ENCODE measurements around the gene GATA5. TPM values are rescaled to one million over a fixed set of nuclear protein-coding genes. Genes with fewer than 3 reads are reported as not detected.

Gene GATA5
- total RNA-seq, 3 donors from 2014 or later, result 0.73 TPM; not detected in 2

DNA sequence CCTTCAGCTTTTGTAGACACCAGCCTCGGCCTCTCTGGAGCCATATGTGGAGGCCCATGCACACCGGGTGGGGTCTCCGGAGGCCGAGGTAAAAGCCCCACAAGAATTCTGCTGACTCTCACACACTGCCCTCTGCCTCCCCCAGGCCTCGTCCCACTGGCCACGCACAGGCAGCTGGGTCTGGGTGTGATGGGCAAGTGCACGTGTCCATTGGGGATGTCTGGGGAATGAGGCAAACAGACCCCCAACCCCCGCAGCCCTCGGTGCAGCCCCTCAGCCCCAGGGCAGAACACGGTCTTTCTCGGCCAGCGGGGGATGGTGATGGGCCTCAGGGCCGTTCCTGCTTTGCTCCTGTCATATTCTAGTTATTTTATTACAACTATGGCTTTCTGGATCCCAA is 44.0 kb upstream of the GATA5 start:
- Histone ChIP-seq H3K4me1 (no peaks in the 10 kb centered on the region), H3K27me3 (peaks cover 5 to 76% of the 10 kb centered on the region in 2 donors), H3K4me3 (no peak overlapping the region), H3K27ac (no peak overlapping the region), H3K36me3 (no peaks in the 10 kb centered on the region), H3K9me3 (no peaks in the 10 kb centered on the region)
- TF ChIP-seq, protein P1, sequence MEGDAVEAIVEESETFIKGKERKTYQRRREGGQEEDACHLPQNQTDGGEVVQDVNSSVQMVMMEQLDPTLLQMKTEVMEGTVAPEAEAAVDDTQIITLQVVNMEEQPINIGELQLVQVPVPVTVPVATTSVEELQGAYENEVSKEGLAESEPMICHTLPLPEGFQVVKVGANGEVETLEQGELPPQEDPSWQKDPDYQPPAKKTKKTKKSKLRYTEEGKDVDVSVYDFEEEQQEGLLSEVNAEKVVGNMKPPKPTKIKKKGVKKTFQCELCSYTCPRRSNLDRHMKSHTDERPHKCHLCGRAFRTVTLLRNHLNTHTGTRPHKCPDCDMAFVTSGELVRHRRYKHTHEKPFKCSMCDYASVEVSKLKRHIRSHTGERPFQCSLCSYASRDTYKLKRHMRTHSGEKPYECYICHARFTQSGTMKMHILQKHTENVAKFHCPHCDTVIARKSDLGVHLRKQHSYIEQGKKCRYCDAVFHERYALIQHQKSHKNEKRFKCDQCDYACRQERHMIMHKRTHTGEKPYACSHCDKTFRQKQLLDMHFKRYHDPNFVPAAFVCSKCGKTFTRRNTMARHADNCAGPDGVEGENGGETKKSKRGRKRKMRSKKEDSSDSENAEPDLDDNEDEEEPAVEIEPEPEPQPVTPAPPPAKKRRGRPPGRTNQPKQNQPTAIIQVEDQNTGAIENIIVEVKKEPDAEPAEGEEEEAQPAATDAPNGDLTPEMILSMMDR (IDR thresholded peaks at IDR 0.05), result no peak
- TF ChIP-seq POLR2AphosphoS5 (IDR thresholded peaks at IDR 0.05) (no peak), POLR2A (IDR thresholded peaks at IDR 0.05) (no peak)
- no peak for DNase-seq (ENCODE audit: low spot score in 2 of 2)
- intact Hi-C loops (cut with DNase I; ENCODE audit: low total_unique reads), result no loop called here

DNA sequence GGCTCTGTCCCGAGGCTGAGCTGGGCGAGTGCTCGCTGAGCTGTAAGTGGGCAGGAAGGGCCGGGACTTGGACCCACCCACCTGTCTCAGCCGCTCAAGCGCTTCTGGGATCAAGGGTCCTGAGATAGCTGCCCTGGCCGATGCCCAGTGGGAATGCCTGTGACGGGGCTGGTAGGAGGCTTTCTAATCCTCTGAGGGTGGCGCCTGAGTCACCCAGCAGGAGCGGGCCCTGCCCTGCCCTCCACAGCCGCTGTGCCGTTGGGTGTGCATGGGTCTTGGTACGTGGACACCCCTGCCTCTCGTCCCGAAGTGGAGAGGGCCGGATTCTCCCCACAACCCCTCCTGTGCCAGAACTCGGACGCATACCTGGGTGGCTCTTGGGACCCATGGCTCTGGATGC is 43.1 kb upstream of the GATA5 start:
- H3K4me1 ChIP-seq, result no peaks in the 10 kb centered on the region
- DNase-seq (ENCODE audit: low spot score in 2 of 2), result no peak
- no peaks in the 10 kb centered on the region for H3K36me3 ChIP-seq
- TF ChIP-seq POLR2A (IDR thresholded peaks at IDR 0.05), result no peak
- TF ChIP-seq, protein P1 (IDR thresholded peaks at IDR 0.05), result no peak
- no peak for TF ChIP-seq POLR2AphosphoS5 (IDR thresholded peaks at IDR 0.05)
- no peak overlapping the region for H3K4me3 ChIP-seq
- H3K9me3 ChIP-seq, result no peaks in the 10 kb centered on the region
- intact Hi-C loops (cut with DNase I; ENCODE audit: low total_unique reads), result no loop called here
- H3K27me3 ChIP-seq, result peaks cover 7 to 76% of the 10 kb centered on the region in 2 donors
- H3K27ac ChIP-seq, result no peak overlapping the region

DNA sequence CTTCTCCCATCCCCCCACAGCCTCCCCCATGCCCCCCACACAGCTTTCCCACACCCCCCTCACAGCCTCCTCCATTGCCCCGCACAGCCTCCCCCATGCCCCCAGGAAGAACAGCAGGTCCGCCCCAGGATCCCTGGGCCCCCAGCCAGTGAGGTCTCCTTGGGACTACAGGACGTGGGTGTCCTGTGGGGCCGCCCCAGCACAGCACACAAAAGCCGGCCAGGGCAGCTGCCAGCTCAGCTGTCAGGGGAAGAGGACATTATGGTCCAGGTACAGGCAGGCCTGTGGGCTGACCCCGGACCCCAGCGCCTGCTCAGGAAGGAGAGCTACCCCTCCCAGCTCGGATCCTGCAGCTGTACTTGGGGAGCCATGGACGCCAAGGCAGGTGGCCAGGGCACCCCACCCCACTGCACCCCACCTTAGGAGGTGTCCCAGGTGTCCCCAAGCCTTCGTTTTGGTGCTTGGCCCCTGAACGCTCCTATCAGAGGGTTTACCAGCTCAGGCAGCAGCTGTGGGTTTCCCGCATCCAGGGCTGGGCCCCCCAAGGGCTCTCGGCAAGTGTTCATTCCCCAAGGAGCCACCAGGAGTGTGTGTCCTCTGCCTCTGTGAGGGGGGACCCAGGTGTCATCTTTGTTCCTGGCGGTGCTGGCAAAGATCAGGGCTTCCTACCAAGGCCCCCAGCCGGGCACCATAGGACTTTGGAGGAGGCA is 42.3 kb upstream of the GATA5 start:
- Histone ChIP-seq H3K4me1 (no peaks in the 10 kb centered on the region), H3K27me3 (peaks cover 7 to 76% of the 10 kb centered on the region in 2 donors), H3K9me3 (no peaks in the 10 kb centered on the region), H3K4me3 (no peak overlapping the region), H3K36me3 (no peaks in the 10 kb centered on the region), H3K27ac (no peak overlapping the region)
- no peak for DNase-seq (ENCODE audit: low spot score in 2 of 2)
- TF ChIP-seq POLR2AphosphoS5 (IDR thresholded peaks at IDR 0.05), result no peak
- TF ChIP-seq, protein P1 (IDR thresholded peaks at IDR 0.05), result no peak
- no peak for TF ChIP-seq POLR2A (IDR thresholded peaks at IDR 0.05)
- intact Hi-C loops (cut with DNase I; ENCODE audit: low total_unique reads), result no loop called here

DNA sequence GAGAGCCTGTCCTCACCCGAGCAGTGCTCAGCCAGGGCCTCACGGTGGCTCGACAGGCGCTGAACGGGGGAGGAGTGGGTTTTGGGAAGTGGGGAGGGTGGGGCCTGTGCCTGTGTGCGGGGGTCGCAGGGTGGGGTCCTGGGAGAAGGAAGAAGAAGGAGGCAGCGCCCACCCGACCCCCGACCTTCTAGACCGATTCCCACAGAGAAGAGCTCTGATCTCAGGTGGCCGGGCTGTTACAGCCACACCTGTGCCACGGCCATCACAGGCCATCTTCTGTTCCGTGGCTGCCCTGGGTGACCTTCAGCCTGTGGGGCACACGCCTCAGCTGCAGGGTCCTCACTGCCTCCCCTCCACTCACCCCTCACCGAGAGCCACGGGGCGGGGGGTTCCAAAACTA is 41.4 kb upstream of the GATA5 start:
- Histone ChIP-seq H3K36me3 (no peaks in the 10 kb centered on the region), H3K27me3 (peaks cover 7 to 78% of the 10 kb centered on the region in 2 donors), H3K4me1 (no peaks in the 10 kb centered on the region), H3K27ac (no peak overlapping the region), H3K4me3 (no peak overlapping the region), H3K9me3 (no peaks in the 10 kb centered on the region)
- no peak for DNase-seq (ENCODE audit: low spot score in 2 of 2)
- TF ChIP-seq, protein P1 (IDR thresholded peaks at IDR 0.05), result no peak
- TF ChIP-seq POLR2AphosphoS5 (IDR thresholded peaks at IDR 0.05) (no peak), POLR2A (IDR thresholded peaks at IDR 0.05) (no peak)
- intact Hi-C loops (cut with DNase I; ENCODE audit: low total_unique reads), result no loop called here

DNA sequence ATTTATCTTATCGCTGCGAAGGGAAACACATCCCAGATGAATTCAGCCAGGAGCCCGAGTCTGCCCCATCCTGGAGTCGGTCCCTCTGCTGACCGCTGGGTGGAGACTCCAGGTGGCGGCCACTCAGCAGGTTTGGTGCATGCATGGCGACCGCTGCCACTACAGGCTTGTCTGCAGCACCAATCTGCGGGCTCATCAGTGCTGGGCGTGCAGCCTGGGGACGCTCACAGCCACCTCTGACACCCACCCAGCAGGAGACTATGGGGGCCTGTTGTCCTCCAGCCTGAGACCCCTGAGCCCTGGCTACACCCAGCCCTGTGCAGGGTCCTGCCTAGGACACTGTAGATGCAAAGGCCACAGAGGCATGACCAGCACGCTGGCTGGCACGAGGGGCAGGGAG is 40.5 kb upstream of the GATA5 start:
- Histone ChIP-seq H3K27me3 (peaks cover 7 to 79% of the 10 kb centered on the region in 2 donors), H3K9me3 (no peaks in the 10 kb centered on the region), H3K4me1 (no peaks in the 10 kb centered on the region), H3K27ac (no peak overlapping the region), H3K4me3 (no peak overlapping the region), H3K36me3 (no peaks in the 10 kb centered on the region)
- intact Hi-C loops (cut with DNase I; ENCODE audit: low total_unique reads), result no loop called here
- no peak for DNase-seq (ENCODE audit: low spot score in 2 of 2)
- TF ChIP-seq POLR2AphosphoS5 (IDR thresholded peaks at IDR 0.05), result no peak
- no peak for TF ChIP-seq POLR2A (IDR thresholded peaks at IDR 0.05)
- TF ChIP-seq, protein P1 (IDR thresholded peaks at IDR 0.05), result peak in 1 of 3 donors; percentile 19
